Thyroid gland (tissue), 4 donors: Measurements from ENCODE around the gene PARP11. TPM values are rescaled to one million over a fixed set of nuclear protein-coding genes. Genes with fewer than 3 reads are reported as not detected.

Experiments
- DNase-seq, 2 donors: peaks; one replicate each; pipeline ENCODE4 v3.0.0-alpha.2; 2019
- H3K27ac ChIP-seq, 3 donors: fragments of 200-600 bp; sonication (generic); 1 replicate in 2 of 3; 2 replicates in 1 of 3; pipeline ENCODE4 v1.5.1; 2016 to 2019; ENCODE audit warnings: mild to moderate bottlenecking in 1 of 3, moderate library complexity in 1 of 3
- H3K27me3 ChIP-seq: fragments of 200-600 bp; sonication (generic); one replicate; pipeline ENCODE4 v1.5.1; 2019
- H3K36me3 ChIP-seq, 2 donors: fragments of 200-600 bp; sonication (generic); one replicate each; pipeline ENCODE4 v1.5.1; 2016 to 2019
- H3K4me1 ChIP-seq, 2 donors: fragments of 200-600 bp; sonication (generic); one replicate each; pipeline ENCODE4 v1.5.1; 2017 to 2019
- H3K4me3 ChIP-seq, 3 donors: fragments of 200-600 bp; sonication (generic); replicated peaks in 1 of 3; 1 replicate in 2 of 3; 2 replicates in 1 of 3; pipeline ENCODE4 v1.5.1; 2016; ENCODE audit warnings: mild to moderate bottlenecking in 1 of 3
- H3K9me3 ChIP-seq: fragments of 200-600 bp; sonication (generic); one replicate; pipeline ENCODE4 v1.5.1; 2017
- POLR2A ChIP-seq, 2 donors: fragments of 450-650 bp; IDR thresholded peaks; one replicate each; pipeline ENCODE4 v1.6.1; 2017; ENCODE audit warnings: antibody characterized with exemption in 2 of 2, mild to moderate bottlenecking in 2 of 2, moderate library complexity in 1 of 2
- WGBS, 2 donors: methylation state at CpG; one replicate each; pipeline ENCODE4 v1.1.5; 2017; 5-methylcytosine and 5-hydroxymethylcytosine counted together
- intact Hi-C: fragments of 100-400 bp; cut with DNase I; formaldehyde crosslinking; loops from one replicate; pipeline ENCODE4 v1.15.1; 2023
- total RNA-seq, 4 donors: library from RNA; depleted of rRNA; stranded (reverse); fragments of >200 nt; gene quantifications; one replicate each; pipeline ENCODE4 v1.2.3, GENCODE V29; 2016
- TF ChIP-seq, protein P1 (sequence below), 6 experiments: fragments of 200-600 bp in 3 of 6; fragments of 450-650 bp in 3 of 6; sonication (generic) in 3 of 6; IDR thresholded peaks; one replicate each; pipeline ENCODE4 v1.5.1; 2016 to 2019; ENCODE audit warnings: antibody characterized with exemption in 6 of 6, mild to moderate bottlenecking in 2 of 6, inconsistent platforms in 1 of 6, moderate library complexity in 1 of 6

PARP11 gene
- total RNA-seq, 4 donors from 2014 or later = 8.7 to 26.2 (median 15.4) TPM

DNA sequence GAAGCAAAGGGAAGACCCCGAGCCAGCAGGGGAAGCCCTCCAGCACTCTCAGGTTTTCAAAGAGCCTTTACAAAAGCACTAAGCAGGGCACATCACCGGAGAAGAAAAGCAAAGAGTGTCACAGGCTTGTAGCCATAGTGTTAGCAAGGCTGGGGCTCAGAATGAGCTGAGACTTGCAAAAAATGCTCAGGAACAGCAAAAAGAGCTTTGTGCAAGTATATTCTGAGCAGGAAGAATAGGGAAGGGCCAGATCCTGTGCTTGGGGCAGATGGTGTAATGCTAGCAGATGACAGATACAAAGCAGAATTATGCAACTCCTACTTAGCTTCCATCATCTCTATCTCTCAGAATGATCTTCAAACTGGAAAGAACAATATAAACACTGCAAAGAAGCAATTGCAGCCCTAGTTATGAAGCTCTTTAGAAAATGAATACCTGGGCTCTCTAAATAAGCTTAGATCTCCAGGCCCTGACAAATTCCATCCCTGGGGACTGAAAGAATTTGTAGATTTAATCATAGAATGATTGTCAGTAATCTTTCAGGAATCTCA is 23.7 kb upstream of the PARP11 start:
- H3K4me3 ChIP-seq = no peak overlapping the region
- H3K9me3 ChIP-seq = no peaks in the 10 kb centered on the region
- DNase-seq = no peak
- intact Hi-C loops = no loop called here
- TF ChIP-seq POLR2A (IDR thresholded peaks at IDR 0.05) = no peak
- TF ChIP-seq, protein P1, sequence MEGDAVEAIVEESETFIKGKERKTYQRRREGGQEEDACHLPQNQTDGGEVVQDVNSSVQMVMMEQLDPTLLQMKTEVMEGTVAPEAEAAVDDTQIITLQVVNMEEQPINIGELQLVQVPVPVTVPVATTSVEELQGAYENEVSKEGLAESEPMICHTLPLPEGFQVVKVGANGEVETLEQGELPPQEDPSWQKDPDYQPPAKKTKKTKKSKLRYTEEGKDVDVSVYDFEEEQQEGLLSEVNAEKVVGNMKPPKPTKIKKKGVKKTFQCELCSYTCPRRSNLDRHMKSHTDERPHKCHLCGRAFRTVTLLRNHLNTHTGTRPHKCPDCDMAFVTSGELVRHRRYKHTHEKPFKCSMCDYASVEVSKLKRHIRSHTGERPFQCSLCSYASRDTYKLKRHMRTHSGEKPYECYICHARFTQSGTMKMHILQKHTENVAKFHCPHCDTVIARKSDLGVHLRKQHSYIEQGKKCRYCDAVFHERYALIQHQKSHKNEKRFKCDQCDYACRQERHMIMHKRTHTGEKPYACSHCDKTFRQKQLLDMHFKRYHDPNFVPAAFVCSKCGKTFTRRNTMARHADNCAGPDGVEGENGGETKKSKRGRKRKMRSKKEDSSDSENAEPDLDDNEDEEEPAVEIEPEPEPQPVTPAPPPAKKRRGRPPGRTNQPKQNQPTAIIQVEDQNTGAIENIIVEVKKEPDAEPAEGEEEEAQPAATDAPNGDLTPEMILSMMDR (IDR thresholded peaks at IDR 0.05) = no peak
- H3K36me3 ChIP-seq = no peaks in the 10 kb centered on the region
- H3K27ac ChIP-seq = no peak overlapping the region
- H3K27me3 ChIP-seq = no peaks in the 10 kb centered on the region
- WGBS, 2 donors = 22 to 33% methylated on average over 2 of the region's 2 CpGs
- H3K4me1 ChIP-seq = no peaks in the 10 kb centered on the region

DNA sequence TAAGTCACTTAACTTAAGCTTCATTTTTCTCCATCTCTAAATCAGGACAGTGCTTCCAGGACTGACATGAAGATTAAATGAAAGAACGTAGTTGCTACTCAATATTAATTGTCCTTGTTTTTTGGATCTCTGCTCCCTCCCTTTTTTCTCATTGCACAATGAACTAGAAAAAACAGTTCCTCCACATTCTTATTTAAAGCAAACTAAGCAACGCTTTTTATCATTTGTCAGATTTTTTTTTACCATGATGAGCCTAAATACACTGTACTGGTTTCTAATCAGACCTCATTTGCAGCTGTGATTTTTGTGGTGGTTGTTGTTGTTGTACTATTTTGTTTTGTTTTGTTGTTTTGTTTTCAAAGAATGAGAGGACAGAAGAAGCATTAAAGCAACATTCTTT is 23.2 kb upstream of the PARP11 start:
- intact Hi-C loops = no loop called here
- H3K27ac ChIP-seq = no peak overlapping the region

DNA sequence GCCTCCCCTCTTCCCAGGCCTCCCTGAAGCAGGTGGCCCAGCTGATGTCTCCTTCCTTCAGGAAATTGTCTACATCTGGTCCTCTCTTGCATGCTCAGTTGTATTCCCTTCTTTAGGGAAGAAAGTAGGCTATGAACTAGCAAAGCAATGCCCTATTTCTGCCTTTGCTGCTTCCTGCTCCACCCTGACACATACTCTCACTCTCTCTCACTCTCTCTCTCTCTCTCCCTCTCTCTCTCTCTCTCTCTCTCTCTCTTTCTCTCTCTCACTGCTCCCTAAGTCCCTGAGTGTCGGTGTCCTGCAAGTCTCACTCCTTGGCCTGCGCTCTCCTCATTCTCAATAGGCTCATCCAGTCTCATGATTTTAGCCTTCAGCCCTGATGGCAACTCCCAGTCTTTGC is 19.4 kb upstream of the PARP11 start:
- Histone ChIP-seq H3K27ac (no peak overlapping the region), H3K36me3 (no peaks in the 10 kb centered on the region), H3K4me3 (no peak overlapping the region), H3K4me1 (no peaks in the 10 kb centered on the region), H3K9me3 (no peaks in the 10 kb centered on the region), H3K27me3 (no peaks in the 10 kb centered on the region)
- no peak for TF ChIP-seq POLR2A (IDR thresholded peaks at IDR 0.05)
- TF ChIP-seq, protein P1 (IDR thresholded peaks at IDR 0.05) = no peak
- WGBS, 2 donors = 91 to 94% methylated on average over 2 of the region's 2 CpGs
- DNase-seq = no peak
- intact Hi-C loops = no loop called here

More for the DNA sequence above, 23.2 kb upstream of the PARP11 start:
- H3K27me3 ChIP-seq = no peaks in the 10 kb centered on the region
- WGBS, 2 donors = 65 to 73% methylated on average over 2 of the region's 2 CpGs
- TF ChIP-seq POLR2A (IDR thresholded peaks at IDR 0.05) = no peak
- TF ChIP-seq, protein P1 (IDR thresholded peaks at IDR 0.05) = no peak
- H3K9me3 ChIP-seq = no peaks in the 10 kb centered on the region
- no peaks in the 10 kb centered on the region for H3K36me3 ChIP-seq
- H3K4me1 ChIP-seq = no peaks in the 10 kb centered on the region
- no peak overlapping the region for H3K4me3 ChIP-seq
- DNase-seq = no peak

DNA sequence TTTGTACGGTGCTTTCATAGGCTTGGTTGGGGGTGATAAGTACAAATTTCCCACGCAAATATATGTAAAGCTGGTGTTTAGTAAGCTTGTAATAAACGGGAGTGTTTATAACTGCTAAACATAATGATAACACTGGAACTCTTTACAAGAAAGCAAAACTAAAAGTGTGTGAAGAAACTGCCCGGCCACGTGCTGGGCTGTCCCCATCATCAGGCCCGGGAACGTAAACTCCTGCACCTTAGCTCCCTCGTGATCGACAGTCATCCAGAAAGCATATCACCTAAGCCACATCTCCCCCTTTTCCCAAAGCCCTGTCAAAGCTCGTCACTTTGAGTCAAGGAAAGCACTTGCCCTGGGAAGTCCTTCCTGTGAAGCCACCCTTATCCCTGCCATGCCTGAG is 18.0 kb upstream of the PARP11 start:
- TF ChIP-seq, protein P1 (IDR thresholded peaks at IDR 0.05) = no peak
- TF ChIP-seq POLR2A (IDR thresholded peaks at IDR 0.05) = no peak
- H3K4me3 ChIP-seq = no peak overlapping the region
- no peaks in the 10 kb centered on the region for H3K4me1 ChIP-seq
- no peaks in the 10 kb centered on the region for H3K27me3 ChIP-seq
- H3K36me3 ChIP-seq = no peaks in the 10 kb centered on the region
- 82 to 86% methylated on average over 10 of the region's 10 CpGs for WGBS, 2 donors
- H3K27ac ChIP-seq = no peak overlapping the region
- DNase-seq = no peak
- H3K9me3 ChIP-seq = no peaks in the 10 kb centered on the region
- intact Hi-C loops = no loop called here

DNA sequence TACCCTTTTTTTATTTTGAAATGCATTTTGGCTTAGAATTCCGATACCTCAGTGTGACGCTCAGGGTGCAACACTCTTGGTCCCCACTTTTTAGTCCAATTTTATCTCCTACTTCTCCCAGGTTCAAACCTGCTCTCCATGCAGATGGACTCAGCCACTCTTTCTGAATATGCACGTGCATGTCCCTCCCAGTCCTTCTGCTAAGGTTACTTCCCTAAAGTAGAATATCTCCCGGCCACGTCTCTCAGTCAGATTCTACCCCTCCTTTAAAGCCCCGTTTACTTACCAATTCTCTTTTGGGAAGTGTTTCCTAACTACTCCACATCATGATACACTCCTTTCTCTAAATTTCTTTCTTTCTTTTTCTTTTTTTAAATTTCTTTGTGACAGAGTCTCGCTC is 15.5 kb upstream of the PARP11 start:
- WGBS, 2 donors = 81 to 83% methylated on average over 7 of the region's 7 CpGs
- TF ChIP-seq, protein P1 (IDR thresholded peaks at IDR 0.05) = no peak
- no peak for TF ChIP-seq POLR2A (IDR thresholded peaks at IDR 0.05)
- Histone ChIP-seq H3K9me3 (no peaks in the 10 kb centered on the region), H3K36me3 (no peaks in the 10 kb centered on the region), H3K4me1 (no peaks in the 10 kb centered on the region), H3K4me3 (no peak overlapping the region), H3K27ac (no peak overlapping the region), H3K27me3 (no peaks in the 10 kb centered on the region)
- intact Hi-C loops = loop anchor here (2.0 to 10.0 kb wide), 2 partner anchors 106 to 150 kb away; no protein-coding TSS in a partner anchor
- no peak for DNase-seq
